GM18868 (cell line): ENCODE data around the gene CPN2.

Experiments used
- ATAC-seq: cut with Tn5 transposase; IDR thresholded peaks from one replicate; pipeline ENCODE4 v1.9.1; 2021; ENCODE audit warnings: mild to moderate bottlenecking, moderate library complexity; ENCODE audit not compliant: unreplicated experiment

Gene CPN2

GRCh38 chr3:194382196-194382891, 31.2 kb upstream of the CPN2 start:
- no peak for ATAC-seq

- ATAC-seq, result no peak
Measured at GRCh38 chr3:194381460-194381875, 30.3 kb upstream of the CPN2 start.

GRCh38 chr3:194380326-194380725, 29.2 kb upstream of the CPN2 start:
- no peak for ATAC-seq

GRCh38 chr3:194379651-194380050, 28.5 kb upstream of the CPN2 start:
- no peak for ATAC-seq

- ATAC-seq, result no peak
Measured at GRCh38 chr3:194379231-194379630, 28.1 kb upstream of the CPN2 start.

- ATAC-seq, result no peak
Measured at GRCh38 chr3:194377708-194378107, 26.6 kb upstream of the CPN2 start.

- no peak for ATAC-seq
Measured at GRCh38 chr3:194376241-194376560, 25.1 kb upstream of the CPN2 start.

GRCh38 chr3:194375473-194376240, 24.5 kb upstream of the CPN2 start:
- ATAC-seq, result no peak

- ATAC-seq, result no peak
Measured at GRCh38 chr3:194374935-194375334, 23.8 kb upstream of the CPN2 start.

- no peak for ATAC-seq
Measured at GRCh38 chr3:194373899-194374298, 22.8 kb upstream of the CPN2 start.

GRCh38 chr3:194373028-194373427, 21.9 kb upstream of the CPN2 start:
- no peak for ATAC-seq

GRCh38 chr3:194370753-194371152, 19.6 kb upstream of the CPN2 start:
- ATAC-seq, result no peak

GRCh38 chr3:194369522-194370279, 18.6 kb upstream of the CPN2 start, which contains the start of gene LRRC15:
Gene LRRC15, minus strand, starts transcription at chr3:194369743. Its CDS starts 8,700 bp downstream, at chr3:194361043.
- ATAC-seq, result no peak

- no peak for ATAC-seq
Measured at GRCh38 chr3:194368918-194369317, 17.8 kb upstream of the CPN2 start.

GRCh38 chr3:194367992-194368841, 17.1 kb upstream of the CPN2 start:
- ATAC-seq, result no peak

GRCh38 chr3:194365978-194366490, 14.9 kb upstream of the CPN2 start:
- no peak for ATAC-seq

- no peak for ATAC-seq
Measured at GRCh38 chr3:194365526-194365925, 14.4 kb upstream of the CPN2 start.

- ATAC-seq, result no peak
Measured at GRCh38 chr3:194364652-194365434, 13.7 kb upstream of the CPN2 start.

- ATAC-seq, result no peak
Measured at GRCh38 chr3:194364314-194364651, 13.2 kb upstream of the CPN2 start.

GRCh38 chr3:194360568-194360967, 9.4 kb upstream of the CPN2 start:
- no peak for ATAC-seq
